HG03575 (cell line): ENCODE measurements around the gene FILIP1L.

Experiments
- ATAC-seq: cut with Tn5 transposase; IDR thresholded peaks from one replicate; pipeline ENCODE4 v1.9.1; 2021; ENCODE audit not compliant: unreplicated experiment, insufficient number of reproducible peaks, low FRiP score; ENCODE audit errors: extremely low read depth

The FILIP1L gene

GRCh38 chr3:100081311-100081710, 33.0 kb downstream of the FILIP1L start:
- no peak for ATAC-seq

DNA sequence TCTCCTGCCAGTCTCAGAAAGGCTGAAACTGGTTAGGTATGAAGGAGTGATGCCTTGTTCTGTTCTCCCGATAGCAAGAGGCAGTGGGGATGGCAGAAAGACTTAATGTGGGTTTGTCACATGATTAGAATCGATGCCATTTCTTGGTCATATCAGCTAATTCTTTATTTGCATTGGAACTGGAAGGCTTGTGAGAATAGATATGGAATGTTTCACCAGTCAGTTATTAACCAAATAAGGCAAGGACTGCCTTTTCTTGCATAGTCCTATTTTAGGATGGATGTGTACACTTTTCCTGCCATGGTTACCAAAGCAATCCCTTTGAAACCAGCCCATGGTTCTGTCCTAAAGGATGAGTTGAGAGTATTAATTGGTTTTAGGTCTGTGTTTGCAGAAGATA, 33.7 kb downstream of the FILIP1L start:
- no peak for ATAC-seq

DNA sequence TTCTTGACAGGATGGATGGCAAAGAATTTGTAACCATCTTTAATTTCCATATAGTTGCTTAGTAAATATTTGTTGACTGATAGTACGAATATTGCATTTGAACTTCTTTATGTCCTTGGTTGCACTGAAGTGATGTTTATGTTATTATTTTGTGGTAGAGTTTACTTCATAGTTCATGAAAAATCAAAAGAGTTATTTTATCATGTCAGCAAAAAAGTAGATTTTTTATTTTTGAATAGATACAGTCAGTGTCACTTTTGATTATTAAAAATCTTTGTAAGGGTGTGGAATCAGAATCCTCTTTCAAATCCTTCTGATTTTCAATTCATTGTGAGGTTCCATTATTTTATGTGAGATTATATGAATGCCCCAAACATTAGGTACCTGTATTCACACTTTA, 35.0 kb downstream of the FILIP1L start:
- no peak for ATAC-seq

DNA sequence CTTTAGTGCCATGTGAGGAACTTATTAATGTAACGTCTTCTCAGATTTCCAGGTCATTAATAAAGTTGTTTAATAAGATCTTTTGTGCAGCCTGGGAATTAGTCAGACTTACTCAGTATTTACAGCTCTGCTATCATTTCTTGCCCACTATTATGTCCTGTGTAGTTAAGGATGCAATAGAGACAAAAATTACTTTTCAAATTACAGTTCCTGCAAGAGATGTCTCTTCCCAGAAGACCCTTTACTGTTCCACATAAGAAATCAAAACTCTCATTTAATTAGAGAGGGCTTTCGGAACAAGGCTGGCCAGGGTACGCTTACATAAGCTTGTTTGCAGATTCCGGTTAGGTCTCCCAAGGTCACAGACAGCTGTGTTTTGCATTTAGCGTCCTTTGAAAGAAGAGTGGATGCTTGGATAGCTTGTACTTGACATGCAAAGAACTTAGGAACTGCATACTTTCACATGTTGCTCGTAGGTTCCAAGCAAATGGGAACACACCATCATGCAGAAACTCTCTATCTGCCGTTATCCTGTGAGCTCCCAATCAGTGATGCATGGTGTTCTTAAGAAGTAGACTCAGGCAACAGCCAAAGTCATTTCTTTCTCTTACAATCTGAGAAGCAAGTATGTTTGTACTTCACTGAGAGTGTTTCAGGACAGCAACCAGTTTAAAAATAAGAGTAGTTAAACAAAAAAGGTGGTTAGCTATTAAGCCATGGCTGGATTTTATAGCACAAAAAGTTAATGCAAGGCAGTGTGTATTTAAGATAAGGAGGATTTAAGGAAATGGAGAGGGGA, 37.4 kb downstream of the FILIP1L start:
- ATAC-seq: no peak

DNA sequence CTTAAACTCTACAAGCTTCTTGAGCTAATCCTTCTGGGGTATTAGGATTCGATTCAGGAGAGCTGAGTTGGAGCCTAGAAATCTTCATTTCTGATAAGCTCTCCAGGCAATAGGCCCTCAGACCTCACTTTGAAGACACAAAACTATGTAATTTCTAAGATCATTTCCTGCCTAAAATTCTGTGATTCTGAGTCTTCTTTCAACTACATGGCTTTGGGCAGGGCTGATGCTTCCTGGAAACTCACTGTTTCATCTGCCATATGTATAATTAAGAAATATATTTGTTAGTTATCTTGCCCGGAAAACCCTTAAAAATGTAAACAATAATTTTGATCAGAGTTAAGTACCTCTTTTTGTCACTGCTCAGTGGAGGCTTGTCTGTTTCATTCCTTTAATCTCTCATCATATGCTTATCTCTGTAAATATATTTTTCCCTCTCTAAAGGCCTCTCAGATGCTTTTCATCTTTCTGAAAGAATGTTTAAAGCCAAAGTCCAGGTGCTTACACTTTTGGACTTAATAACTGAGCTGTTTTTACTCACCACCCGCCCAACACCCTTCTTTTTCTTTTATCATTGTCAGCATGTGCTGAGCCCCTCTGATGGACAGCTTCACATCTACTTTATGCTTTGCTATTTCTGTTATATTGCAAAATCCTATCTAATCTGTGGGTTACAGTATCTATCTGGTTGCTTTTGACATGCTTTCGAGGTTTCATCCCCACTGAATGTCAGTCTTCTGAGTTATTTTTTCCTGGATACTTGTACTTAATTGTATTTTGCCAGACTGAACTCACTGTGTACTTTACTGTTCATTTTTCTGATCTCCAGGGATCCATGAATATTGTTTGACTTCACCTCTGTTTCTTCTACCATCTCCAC, 38.2 kb downstream of the FILIP1L start:
- ATAC-seq: no peak

- no peak for ATAC-seq
Observed at GRCh38 chr3:100075196-100075595, 39.1 kb downstream of the FILIP1L start.

DNA sequence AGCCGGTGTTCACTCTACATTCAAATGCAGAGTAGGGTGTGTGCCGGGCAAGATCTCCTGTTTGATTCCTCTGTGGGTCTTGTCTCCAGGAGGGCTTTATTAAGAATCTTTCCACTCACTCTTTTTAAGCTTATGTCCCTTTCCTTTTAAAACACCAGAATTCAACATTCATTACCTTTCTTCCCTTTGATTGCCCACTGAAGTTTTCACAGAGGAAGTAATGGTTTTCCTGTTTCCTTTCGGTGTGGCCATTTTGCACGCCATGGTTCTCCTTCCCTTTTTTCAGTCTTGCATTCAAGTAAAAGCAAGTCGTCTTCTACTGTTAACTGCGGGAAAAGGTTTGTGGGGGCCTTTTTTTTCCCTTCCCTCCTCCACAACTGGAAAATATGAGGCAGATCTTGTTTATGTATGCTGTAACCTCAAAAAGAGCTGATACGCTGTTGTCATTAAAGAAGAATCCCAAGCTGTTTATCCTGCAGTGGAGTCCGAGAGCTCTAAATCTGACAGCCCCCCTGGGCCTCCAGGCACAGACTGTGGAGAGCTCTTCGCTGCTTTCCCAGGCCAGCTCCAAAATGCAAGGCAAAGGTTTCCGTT, 40.5 kb downstream of the FILIP1L start:
- no peak for ATAC-seq

- ATAC-seq: no peak
Observed at GRCh38 chr3:100073049-100073713, 41.1 kb downstream of the FILIP1L start.

DNA sequence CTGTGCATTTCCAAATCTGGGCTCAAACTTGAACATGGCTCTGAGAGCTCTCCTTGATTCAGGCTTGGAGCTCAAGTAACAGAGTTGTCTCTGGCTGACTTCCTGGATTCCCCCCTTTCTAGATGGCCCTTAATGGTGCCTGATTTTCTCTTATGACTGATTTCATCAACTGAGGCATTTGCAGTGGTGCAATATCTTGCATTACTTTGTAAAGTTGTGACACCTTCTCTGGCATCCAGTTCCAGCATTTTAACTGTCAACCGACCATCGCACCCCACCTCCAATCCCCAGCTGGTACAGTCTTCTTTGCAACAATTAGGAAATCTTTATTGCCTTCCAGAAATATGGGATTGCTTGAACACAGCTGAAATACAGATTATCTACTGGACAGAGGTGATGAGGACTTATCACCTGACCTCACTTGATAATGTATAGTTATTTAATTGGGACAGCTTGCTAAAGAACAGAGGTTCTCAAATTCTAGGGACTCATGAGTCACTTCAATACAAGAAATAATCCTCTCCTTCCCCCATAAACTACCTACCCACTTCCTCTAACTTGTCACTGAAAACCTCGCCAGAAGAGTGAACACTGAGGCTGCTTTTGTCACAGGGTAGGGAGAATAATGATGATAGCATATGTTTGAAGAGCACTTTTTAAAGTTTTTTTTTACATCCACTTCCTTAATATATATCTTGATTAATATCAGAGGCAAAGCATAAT, 41.8 kb downstream of the FILIP1L start:
- ATAC-seq: no peak

GRCh38 chr3:100069472-100069871, 44.8 kb downstream of the FILIP1L start:
- no peak for ATAC-seq

GRCh38 chr3:100068826-100069225, 45.5 kb downstream of the FILIP1L start:
- no peak for ATAC-seq

- ATAC-seq: no peak
Observed at GRCh38 chr3:100067589-100067988, 46.7 kb downstream of the FILIP1L start.

GRCh38 chr3:100063929-100064461, 50.3 kb downstream of the FILIP1L start:
- no peak for ATAC-seq

DNA sequence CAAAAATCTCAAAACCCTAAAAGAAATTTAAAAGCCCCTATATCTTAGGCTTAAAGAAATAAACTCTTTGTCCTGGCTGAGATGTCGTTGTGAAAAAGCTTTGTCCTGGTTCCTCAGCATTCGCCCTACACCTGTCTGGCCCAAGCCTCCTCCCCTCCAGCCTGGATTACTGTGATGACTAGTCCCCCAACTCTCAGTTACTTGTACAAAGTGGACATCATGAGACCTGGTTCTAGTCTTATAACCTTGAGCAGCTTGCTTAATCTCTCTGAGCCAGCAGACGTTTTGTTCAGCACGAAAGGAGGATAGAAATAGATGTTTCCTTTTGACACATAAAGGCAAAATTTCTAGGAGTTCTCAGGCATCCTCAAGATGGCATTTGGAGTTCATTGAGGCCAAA, 51.6 kb downstream of the FILIP1L start:
- no peak for ATAC-seq

DNA sequence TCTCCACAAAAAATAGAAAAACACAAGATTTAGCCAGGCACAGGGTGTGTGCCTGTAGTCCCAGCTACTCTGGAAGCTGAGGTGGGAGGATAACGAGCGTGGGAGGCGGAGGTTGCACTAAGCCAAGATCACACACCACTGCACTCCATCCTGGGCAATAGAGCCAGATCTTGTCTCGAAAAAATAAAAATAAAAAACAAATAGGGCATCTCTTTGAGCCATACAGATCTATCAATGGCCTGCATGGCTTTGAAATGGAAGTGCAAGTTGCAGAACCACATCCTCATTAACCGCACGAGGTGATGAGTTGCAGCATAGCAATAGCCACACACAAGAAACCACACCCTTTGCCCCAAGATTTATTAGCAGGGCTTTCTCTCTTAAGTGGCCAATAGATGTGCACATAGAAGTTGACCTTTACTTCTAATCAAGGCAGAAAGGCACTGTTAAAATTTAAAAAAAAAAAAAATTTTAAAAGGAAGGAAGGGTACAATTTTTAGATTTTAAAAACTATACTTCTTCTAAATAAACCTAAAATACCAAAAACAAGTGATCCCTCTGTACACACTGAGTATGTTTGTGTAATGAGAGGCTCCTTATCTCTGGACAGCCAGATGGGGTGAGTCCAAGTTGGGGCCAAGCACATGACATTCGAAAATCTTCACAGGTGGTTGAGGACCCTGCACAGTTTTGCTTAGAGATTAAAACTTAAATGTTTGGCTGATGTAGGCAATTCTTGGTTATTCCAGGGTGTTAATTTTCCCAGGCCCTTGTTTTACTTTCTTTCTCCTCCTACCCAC, 53.4 kb downstream of the FILIP1L start:
- no peak for ATAC-seq

- no peak for ATAC-seq
Observed at GRCh38 chr3:100059472-100059871, 54.8 kb downstream of the FILIP1L start.

DNA sequence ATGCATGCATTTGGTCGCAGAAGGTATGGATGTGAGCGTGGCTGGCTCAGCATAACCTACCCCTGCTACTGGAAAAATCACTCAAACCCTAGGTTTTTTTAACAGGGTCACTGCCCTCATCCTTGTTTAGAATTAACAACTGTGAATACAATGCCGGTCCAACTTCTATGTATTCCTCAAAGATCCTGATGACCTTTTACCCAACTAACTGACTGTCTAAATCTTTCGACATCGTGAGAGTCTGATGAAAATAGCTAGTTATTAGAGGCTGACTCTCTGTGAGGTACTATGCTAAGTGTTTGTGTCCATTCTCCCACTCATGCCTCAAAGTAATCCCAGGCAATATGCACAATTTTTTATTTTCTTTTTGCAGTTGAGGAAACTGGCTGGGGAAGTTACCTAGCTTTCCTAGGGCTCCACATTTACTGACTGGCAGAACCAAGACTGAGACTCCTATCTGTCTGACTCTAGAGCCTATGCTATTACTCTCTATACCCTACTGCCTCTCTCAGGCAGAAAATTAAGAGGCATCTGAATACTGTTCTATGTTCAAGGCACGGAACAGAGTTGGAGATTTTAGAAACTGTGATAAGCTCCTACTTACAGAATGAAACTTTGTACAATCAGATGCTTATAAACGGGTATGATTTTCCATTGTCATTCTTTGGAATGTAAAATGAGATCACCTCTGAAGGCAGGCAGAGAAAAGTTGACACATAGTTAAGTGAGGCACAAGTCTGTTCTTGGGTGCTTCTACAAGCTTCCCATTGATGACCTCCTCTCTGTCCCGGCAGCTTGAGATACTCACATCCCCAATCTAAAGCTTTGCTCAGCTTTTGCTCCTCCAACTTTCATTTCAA, 56.4 kb downstream of the FILIP1L start:
- ATAC-seq: no peak
